ENCODE data around the gene MT1X. TPM values are rescaled to one million over a fixed set of nuclear protein-coding genes. Genes with fewer than 3 reads are reported as not detected.

MT1X gene
- total RNA-seq, 1 experiment from 2014 or later: 18.9 TPM

DNA sequence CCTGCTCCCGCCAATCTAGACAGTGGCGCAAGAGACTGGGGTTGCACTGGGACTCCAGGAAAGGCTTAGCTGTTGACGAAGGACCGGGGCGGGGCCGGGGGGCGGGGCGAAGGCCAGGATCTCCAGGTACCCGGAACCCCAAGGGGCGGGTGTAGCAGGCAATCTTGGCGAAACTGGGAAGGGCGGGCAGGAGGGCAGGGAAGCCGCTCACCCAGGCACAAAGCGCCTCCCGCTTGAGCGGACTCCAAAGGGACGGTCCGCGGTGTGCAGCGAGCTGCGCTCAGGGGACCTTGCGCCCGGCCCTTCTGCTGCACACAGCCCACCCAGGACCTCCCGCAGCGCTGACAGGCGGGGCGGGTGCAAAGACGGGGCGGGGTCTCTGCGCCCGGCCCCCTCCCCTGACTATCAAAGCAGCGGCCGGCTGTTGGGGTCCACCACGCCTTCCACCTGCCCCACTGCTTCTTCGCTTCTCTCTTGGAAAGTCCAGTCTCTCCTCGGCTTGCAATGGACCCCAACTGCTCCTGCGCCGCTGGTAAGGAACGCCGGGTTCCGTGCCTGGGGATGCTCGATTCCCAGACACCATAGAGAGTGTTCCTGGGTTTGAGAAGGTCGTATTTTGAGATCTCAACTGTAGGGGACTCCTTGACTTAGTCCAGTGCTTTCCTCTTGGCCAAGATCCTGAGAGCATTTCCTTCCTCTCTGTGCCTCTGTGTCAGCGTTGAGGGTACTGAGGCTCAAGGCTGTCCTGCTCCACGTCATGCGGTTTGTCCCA is 24.5 kb upstream of the MT1X start, which contains the start of gene MT1F:
MT1F (plus strand) TSS at position 405 of the 772 bp plus-strand sequence; CDS start at position 505, 100 bp downstream.
- Histone ChIP-seq H2AFZ (peak within 1 kb of the TSS; percentile 82), H3K9me2 (ENCODE audit: insufficient read depth) (no peaks in the 10 kb centered on the region), H3F3A (ENCODE audit: insufficient read depth, low read depth) (peaks cover 22% of the 10 kb centered on the region; the same call in 1 of the 2 replicates), H3K27ac (no peak within 1 kb of the TSS), H4K20me1 (ENCODE audit: insufficient read depth) (no peaks in the 10 kb centered on the region), H3K4me3 (peak within 1 kb of the TSS; percentile 55), H3K9me3 (ENCODE audit: insufficient read depth, low read depth) (no peaks in the 10 kb centered on the region), H3K4me2 (peak within 1 kb of the TSS; percentile 82), H3K27me3 (ENCODE audit: insufficient read depth, low read depth) (peaks cover 11% of the 10 kb centered on the region), H3K36me3 (ENCODE audit: low read depth) (no peaks in the 10 kb centered on the region), H3K4me1 (replicated peaks; ENCODE audit: insufficient read depth) (peaks cover 19% of the 10 kb centered on the region), H3K79me2 (ENCODE audit: low read depth) (no peaks in the 10 kb centered on the region)
- ChIA-PET POLR2A (ENCODE audit: unreplicated experiment) (interaction anchor here (0.5 to 0.8 kb wide), 5 partner anchors 49 to 751 kb away, joined by 3 to 9 read pairs (median 4); partner anchors contain the start of gene MT2A), CTCF (interaction anchor here (0.6 to 0.7 kb wide), 2 partner anchors 54 to 70 kb away, joined by 3 read pairs; no protein-coding TSS in a partner anchor)
- DNase-seq: peak; percentile 81 to 83
- BruUV-seq (replicated peaks): no TSS peak
- TF ChIP-seq EZH2 (IDR thresholded peaks at IDR 0.05; ENCODE audit: low read depth): no peak
- intact Hi-C loops (cut with micrococcal nuclease; ENCODE audit: unreplicated experiment): loop anchor here (1.0 kb wide), 1 partner anchor 25 kb away; the partner anchor contains the start of gene MT1X

DNA sequence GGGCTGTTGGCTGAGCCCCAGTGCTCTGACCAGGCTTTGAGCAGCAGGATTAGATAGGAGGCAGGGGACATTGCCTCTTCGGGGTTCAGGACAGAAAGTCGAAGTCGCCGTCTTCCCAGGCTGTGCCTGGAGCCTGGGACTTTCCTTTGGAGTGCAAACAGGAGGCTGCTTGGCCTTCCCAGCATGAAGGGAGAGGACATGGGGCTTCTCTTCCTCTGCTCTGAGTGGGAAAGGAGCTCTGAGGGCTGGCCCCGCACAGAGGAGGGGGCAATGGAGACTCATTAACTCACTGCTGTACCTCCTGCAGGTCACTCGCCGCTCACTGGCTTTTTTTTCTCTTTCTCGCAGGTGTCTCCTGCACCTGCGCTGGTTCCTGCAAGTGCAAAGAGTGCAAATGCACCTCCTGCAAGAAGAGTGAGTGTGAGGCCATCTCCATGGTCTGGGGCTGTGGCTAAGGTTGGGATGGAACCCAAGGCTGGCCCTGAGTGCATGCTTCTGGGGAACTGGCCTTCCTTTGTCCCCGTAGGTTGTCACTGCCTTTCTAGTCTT is 23.9 kb upstream of the MT1X start:
- ChIA-PET CTCF (no interaction called here), POLR2A (ENCODE audit: unreplicated experiment) (no interaction called here)
- Histone ChIP-seq H3K4me2 (peak overlapping the region; percentile 82), H3K9me2 (ENCODE audit: insufficient read depth) (no peaks in the 10 kb centered on the region), H4K20me1 (ENCODE audit: insufficient read depth) (no peaks in the 10 kb centered on the region), H3K79me2 (ENCODE audit: low read depth) (no peaks in the 10 kb centered on the region), H2AFZ (no peak overlapping the region), H3K27me3 (ENCODE audit: insufficient read depth, low read depth) (peaks cover 11% of the 10 kb centered on the region), H3K4me1 (replicated peaks; ENCODE audit: insufficient read depth) (peaks cover 17% of the 10 kb centered on the region), H3F3A (ENCODE audit: insufficient read depth, low read depth) (peaks cover 17% of the 10 kb centered on the region; the same call in 1 of the 2 replicates), H3K9me3 (ENCODE audit: insufficient read depth, low read depth) (no peaks in the 10 kb centered on the region), H3K4me3 (peak overlapping the region; percentile 55), H3K36me3 (ENCODE audit: low read depth) (no peaks in the 10 kb centered on the region), H3K27ac (no peak overlapping the region)
- TF ChIP-seq, protein P1, sequence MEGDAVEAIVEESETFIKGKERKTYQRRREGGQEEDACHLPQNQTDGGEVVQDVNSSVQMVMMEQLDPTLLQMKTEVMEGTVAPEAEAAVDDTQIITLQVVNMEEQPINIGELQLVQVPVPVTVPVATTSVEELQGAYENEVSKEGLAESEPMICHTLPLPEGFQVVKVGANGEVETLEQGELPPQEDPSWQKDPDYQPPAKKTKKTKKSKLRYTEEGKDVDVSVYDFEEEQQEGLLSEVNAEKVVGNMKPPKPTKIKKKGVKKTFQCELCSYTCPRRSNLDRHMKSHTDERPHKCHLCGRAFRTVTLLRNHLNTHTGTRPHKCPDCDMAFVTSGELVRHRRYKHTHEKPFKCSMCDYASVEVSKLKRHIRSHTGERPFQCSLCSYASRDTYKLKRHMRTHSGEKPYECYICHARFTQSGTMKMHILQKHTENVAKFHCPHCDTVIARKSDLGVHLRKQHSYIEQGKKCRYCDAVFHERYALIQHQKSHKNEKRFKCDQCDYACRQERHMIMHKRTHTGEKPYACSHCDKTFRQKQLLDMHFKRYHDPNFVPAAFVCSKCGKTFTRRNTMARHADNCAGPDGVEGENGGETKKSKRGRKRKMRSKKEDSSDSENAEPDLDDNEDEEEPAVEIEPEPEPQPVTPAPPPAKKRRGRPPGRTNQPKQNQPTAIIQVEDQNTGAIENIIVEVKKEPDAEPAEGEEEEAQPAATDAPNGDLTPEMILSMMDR (conservative IDR thresholded peaks at IDR 0.05): no peak
- no TSS peak for BruUV-seq (replicated peaks)
- intact Hi-C loops (cut with micrococcal nuclease; ENCODE audit: unreplicated experiment): no loop called here
- no peak for DNase-seq

DNA sequence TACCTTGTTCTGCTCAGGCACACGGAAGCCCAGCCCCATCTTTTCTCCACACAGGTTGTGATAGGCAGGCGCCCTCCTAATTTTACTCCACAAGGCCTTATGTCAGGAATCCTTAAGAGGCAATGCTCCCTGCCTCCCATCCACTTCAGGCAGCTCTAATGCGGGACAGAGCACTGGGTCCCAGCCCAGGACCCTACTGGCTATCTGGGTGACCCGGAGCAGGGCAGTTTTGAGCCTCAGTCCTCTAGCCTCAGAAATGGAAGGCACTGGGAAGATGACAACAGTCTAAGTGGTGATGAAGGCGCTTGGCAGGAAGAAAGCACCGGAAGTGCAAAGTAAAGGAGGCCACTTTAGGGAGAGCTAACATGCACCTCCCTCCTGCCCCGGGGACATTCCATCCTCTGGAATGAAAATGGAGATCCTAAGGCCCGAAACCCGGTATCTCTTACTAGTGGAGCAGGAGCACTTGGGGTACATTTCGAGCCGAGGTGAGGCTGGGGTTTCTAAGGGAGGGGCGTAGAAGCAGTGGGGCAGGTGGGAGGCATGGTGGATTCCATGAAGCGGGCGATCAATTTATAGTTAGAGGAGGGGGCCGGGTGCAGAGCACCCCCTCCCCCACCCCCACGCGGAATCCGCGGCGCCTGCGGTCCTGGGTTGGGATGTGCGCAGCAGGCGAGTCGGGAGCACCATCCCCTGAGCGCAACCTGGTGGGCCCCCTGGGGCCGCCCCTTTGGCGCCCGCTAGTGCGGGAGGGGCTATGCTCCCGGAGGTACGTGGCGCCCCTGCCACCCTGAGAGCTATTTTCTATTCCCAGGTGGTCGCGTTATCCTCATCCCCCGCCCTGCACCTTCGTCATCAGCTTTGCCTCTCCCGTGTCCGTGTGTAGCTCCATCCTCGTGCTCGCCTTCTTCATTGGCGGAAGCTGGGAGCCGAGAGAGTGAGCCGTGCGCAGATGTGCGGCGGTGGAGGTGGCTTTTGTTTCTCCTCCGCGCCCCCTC is 19.6 kb upstream of the MT1X start:
- Histone ChIP-seq H3K36me3 (ENCODE audit: low read depth) (no peaks in the 10 kb centered on the region), H3K27ac (no peak overlapping the region), H3K4me1 (replicated peaks; ENCODE audit: insufficient read depth) (peaks cover 19% of the 10 kb centered on the region), H3K79me2 (ENCODE audit: low read depth) (no peaks in the 10 kb centered on the region), H3K27me3 (ENCODE audit: insufficient read depth, low read depth) (peaks cover 11% of the 10 kb centered on the region), H3K9me3 (ENCODE audit: insufficient read depth, low read depth) (no peaks in the 10 kb centered on the region), H3K4me2 (no peak overlapping the region), H3K4me3 (no peak overlapping the region), H2AFZ (no peak overlapping the region), H3K9me2 (ENCODE audit: insufficient read depth) (no peaks in the 10 kb centered on the region), H3F3A (ENCODE audit: insufficient read depth, low read depth) (peaks cover 4% of the 10 kb centered on the region), H4K20me1 (ENCODE audit: insufficient read depth) (no peaks in the 10 kb centered on the region)
- ChIA-PET CTCF (no interaction called here), POLR2A (ENCODE audit: unreplicated experiment) (no interaction called here)
- DNase-seq: no peak
- no TSS peak for BruUV-seq (replicated peaks)
- TF ChIP-seq, protein P1 (conservative IDR thresholded peaks at IDR 0.05): no peak
- no peak for TF ChIP-seq EZH2 (IDR thresholded peaks at IDR 0.05; ENCODE audit: low read depth)
- intact Hi-C loops (cut with micrococcal nuclease; ENCODE audit: unreplicated experiment): no loop called here
